GM13977 (cell line): Measurements from ENCODE around the gene NUBPL.

Experiments
- DNase-seq: peaks from one replicate; pipeline ENCODE4 v3.0.0; 2012; ENCODE audit warnings: low spot score
- CTCF ChIP-seq: IDR thresholded peaks from 2 replicates; pipeline ENCODE4 v1.5.1; 2012; ENCODE audit warnings: mild to moderate bottlenecking, control low read depth; ENCODE audit not compliant: insufficient read depth; ENCODE audit errors: extremely low read depth, missing control alignments
- in situ Hi-C: fragments of 300-500 bp; cut with MboI; formaldehyde crosslinking; loops from one replicate; pipeline ENCODE4 v1.12.0; 2022; ENCODE audit warnings: low sequenced_read_pairs, low pct_unique_long_range_greater_than_20kb, mixed read lengths, inconsistent platforms; ENCODE audit not compliant: unreplicated experiment

Gene NUBPL

GRCh38 chr14:31712244-31713127 is 151.3 kb downstream of the NUBPL start:
- no peak for DNase-seq
- in situ Hi-C loops, result no loop called here
- no peak for TF ChIP-seq CTCF

GRCh38 chr14:31716208-31716607 is 155.0 kb downstream of the NUBPL start:
- TF ChIP-seq CTCF, result no peak
- DNase-seq, result no peak
- in situ Hi-C loops, result no loop called here

- no peak for TF ChIP-seq CTCF
- in situ Hi-C loops, result no loop called here
- no peak for DNase-seq
Measured at GRCh38 chr14:31717294-31718085, 156.3 kb downstream of the NUBPL start.

- no peak for TF ChIP-seq CTCF
- no peak for DNase-seq
- in situ Hi-C loops, result no loop called here
Measured at GRCh38 chr14:31718585-31718984, 157.4 kb downstream of the NUBPL start.

GRCh38 chr14:31718985-31719384 is 157.8 kb downstream of the NUBPL start:
- TF ChIP-seq CTCF, result no peak
- in situ Hi-C loops, result no loop called here
- no peak for DNase-seq

- in situ Hi-C loops, result no loop called here
- no peak for DNase-seq
- TF ChIP-seq CTCF, result no peak
Measured at GRCh38 chr14:31726337-31726736, 165.1 kb downstream of the NUBPL start.
